SKM-1 (cell line): ENCODE results near the gene EML2.
"Not testable (repeated sequence)": the region's sequence is repeated elsewhere in the genome, so short reads cannot be mapped to it uniquely, and the experiment has no call there.

Source experiments
- DNase-seq: peaks from one replicate; lab custom pipeline; 2025; ENCODE audit not compliant: unreplicated experiment; lab: John Stamatoyannopoulos, UW

Gene EML2, protein sequence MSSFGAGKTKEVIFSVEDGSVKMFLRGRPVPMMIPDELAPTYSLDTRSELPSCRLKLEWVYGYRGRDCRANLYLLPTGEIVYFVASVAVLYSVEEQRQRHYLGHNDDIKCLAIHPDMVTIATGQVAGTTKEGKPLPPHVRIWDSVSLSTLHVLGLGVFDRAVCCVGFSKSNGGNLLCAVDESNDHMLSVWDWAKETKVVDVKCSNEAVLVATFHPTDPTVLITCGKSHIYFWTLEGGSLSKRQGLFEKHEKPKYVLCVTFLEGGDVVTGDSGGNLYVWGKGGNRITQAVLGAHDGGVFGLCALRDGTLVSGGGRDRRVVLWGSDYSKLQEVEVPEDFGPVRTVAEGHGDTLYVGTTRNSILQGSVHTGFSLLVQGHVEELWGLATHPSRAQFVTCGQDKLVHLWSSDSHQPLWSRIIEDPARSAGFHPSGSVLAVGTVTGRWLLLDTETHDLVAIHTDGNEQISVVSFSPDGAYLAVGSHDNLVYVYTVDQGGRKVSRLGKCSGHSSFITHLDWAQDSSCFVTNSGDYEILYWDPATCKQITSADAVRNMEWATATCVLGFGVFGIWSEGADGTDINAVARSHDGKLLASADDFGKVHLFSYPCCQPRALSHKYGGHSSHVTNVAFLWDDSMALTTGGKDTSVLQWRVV

DNA sequence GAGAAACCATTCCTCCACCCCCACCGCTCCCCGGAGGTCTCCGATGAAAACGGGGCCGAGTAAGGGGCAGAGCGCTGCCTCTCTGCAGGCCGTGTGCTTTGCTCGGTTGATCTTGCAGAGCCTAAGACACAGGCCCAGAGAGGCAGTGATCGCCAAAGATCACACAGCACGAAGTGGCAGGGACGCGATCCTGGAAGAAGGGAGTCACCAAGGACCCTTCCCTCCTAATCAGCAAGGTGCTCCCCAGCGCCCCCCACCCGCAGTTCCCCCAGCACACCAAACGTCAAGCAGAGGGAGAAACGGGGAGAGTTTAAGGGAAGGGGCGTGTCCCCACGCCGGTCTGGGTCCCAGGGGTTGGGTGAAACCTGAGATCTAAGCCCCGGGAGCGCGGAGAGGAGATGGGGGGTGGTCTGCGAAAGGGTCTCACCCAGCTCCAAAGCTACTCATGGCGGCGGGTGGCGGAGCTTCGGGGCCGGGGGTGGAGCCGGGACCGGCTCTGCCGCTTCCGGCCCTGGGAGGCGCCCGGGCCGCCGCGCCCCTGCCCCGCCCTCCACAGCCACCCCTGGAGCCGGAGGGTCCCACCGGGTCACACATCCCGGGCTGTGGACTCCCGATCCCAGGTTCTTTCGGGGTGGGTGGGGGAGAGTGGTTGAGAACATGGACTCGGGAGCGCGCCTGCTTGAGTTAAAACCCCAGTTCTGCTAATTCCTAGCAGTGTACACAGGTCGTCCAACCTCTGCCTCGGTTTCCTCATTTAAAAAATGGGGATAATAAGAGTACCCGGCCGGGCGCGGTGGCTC is at the start of gene EML2:
EML2 (minus strand) TSS at position 468 of the 800 bp plus-strand sequence; CDS start at position 447, 21 bp downstream.
- no peak for DNase-seq

DNA sequence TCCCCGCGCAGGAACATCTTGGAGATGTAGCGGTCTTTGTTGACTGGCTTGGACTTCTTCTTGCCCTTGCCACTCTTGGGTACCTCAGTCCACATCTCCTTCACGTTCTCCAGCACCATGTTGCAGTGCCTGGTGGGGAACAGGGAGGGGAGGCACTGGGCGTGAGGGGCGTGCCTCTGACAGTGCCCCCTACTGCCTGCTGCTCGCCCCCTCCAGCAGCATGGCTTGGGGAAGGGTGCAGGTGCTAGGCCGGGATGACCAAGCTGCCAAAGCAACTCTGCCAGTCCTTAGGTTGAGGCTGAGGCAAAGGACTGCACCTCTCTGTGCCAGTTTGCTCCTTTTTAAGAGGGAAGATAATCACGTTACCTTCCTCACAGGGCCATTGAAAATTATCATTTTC is 48.4 kb upstream of the EML2 start:
- no peak for DNase-seq

DNA sequence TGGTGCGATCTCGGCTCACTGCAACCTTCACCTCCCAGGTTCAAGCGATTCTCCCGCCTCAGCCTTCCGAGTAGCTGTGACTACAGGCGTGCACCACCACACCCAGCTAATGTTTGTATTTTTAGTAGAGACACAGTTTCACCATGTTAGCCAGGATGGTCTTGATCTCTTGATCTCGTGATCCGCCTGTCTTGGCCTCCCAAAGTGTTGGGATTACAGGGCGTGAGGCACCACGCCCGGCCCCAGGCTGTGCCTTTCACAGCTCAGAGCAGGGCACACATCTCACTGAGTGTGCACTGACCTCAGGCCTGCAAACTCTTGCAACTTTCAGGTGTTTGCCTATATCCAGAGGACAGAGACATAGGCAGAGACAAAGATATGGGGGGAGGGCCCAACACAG is 45.8 kb upstream of the EML2 start:
- not testable (repeated sequence) for DNase-seq

DNA sequence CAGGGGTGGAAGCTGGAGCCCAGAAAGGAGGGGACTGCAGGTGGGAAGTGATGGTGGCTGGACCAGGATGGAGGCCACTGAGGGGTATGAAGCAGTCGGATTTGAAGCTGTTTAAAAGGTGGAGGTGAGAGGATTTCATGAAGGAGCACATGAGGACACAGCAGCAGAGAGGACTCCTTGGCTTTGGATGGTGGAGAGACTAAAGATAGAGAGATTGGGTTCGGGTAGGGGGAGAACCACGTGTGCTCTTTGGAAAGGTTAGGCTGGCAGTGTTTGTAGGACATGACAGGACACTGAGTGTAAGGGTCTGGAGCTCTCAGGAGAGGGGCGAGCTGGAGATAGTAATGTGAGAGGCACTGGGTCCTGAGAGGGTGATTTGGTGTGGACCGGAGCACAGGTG is 43.7 kb upstream of the EML2 start:
- DNase-seq: no peak

DNA sequence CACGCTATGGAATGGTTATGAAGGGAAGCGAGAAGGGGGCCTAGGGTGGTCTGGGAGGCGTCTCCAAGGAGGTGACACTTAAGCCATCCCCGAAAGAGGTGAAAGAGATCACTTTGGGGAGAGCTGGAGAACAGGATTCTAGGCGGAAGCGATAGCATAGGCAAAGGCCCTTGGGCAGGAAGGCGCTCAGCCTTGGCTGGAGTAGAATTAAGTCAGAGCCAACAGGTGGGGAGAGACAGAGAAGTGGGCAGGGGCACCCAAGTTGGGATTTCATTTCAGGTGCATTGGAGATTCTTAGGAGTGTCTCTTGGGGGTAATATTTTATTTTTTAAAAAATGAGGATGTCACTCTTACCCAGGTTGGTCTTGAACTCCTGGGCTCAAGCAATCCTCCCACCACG is 42.9 kb upstream of the EML2 start:
- no peak for DNase-seq

DNA sequence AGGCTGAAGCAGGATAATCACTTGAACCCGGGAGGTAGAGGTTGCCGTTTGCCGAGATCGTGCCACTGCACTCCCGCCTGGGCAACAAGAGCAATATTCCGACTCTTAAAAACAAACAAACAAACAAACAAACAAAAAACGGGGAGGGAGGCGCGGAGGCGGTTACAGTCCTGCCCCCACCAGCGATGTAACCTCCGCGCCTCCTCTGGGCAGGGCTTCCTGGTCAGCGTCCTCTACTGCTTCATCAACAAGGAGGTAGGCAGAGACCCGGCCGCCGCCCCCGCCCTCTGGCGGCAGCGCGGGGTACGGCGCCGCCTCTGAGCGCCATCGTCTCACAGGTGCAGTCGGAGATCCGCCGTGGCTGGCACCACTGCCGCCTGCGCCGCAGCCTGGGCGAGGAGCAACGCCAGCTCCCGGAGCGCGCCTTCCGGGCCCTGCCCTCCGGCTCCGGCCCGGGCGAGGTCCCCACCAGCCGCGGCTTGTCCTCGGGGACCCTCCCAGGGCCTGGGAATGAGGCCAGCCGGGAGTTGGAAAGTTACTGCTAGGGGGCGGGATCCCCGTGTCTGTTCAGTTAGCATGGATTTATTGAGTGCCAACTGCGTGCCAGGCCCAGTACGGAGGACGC is 42.3 kb upstream of the EML2 start:
- DNase-seq: peak; percentile 4

DNA sequence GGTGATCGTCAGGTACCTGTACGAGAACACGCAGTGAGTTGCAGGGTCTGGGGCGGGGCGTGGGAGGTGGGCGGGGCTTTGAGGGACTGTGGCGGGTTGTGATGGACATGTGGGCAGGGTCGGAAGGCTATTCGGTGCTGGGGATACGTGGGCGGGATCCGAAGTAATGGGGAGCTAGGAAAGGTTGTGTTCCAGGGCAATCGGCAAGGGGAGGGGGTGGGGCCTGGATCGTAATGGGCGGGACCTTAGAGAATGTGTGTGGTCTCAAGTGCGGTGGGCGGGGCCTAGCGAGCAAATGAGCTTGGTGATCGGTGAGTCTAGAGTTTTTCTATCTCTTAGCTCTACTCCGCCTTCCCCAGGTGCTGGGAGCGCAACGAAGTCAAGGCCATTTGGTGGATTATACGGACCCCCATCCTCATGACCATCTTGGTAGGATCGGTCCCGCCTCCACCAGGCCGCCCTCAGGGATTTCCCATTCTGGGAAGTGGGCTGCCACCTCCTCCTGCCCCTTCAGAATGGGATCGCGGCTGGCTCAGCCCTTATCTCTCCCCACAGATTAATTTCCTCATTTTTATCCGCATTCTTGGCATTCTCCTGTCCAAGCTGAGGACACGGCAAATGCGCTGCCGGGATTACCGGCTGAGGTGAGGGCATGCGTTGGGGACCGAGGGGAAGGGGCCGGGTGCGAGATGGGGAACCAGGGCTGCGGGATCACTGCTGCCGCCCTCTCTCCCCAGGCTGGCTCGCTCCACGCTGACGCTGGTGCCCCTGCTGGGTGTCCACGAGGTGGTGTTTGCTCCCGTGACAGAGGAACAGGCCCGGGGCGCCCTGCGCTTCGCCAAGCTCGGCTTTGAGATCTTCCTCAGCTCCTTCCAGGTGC is 38.4 kb upstream of the EML2 start:
- no peak for DNase-seq

DNA sequence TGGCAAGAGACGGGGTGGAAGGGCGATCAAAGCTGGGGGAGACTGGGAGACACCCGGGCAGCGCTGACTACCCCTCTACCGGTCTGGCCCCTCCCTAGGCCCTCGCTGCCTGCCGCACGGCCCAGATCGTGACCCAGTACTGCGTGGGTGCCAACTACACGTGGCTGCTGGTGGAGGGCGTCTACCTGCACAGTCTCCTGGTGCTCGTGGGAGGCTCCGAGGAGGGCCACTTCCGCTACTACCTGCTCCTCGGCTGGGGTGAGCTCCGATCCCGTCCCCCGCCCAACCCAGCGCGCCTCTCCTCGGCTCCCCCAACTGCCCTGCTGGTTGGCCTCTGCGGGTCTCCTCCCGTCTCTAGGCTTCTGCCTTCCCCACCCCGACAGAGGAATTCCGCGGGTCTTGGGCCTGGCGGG is 37.7 kb upstream of the EML2 start:
- DNase-seq: no peak

DNA sequence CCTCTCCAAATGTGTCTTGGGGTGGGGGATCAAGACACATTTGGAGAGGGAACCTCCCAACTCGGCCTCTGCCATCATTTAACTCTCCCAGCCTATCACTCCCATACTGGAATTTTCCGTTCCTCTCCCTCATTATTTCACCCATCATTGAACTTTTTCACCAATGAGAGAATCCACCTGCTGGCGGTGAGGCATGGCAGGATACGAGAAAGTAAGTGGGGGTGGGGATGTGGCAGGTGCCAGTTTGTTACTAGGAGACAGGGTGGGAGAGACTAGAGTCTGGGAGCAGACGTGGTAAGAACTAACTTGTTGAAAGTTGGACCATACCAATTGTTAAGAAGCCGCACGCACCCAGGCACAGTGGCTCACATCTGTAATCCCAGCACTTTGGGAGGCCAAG is 35.7 kb upstream of the EML2 start:
- DNase-seq: no peak

DNA sequence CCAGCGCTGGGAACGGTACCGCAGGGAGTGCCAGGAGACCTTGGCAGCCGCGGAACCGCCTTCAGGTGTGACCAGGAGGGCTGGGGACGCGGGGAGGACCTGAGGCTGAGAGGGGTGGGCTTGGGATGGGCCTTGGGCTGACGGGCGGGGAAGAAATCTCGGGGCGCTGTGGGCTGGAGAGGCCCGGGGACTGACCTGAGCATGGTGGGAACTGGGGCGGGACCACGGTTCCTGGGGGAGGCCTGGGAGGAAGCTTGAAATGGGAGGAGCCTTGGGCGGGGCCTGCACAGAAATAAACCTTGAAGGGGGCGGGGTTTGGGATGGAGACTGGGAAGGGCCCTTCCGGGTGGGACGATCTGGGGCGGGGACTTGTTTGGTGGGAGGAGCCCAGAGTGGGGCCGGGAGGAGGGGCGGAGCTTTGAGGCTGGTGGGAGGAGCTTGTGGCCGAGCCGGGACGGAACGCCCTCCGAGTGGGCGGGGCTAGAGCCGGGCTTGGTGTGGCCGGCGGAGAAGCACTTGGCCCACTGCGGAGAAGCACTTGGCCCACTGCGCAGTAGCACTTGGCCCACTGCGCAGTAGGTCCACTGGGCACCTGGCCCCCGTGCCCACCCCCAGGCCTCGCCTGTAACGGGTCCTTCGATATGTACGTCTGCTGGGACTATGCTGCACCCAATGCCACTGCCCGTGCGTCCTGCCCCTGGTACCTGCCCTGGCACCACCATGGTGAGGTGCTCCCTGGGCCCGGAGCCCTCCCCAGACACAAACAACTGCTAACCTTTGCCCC is 31.7 kb upstream of the EML2 start:
- DNase-seq: peak; percentile 3

DNA sequence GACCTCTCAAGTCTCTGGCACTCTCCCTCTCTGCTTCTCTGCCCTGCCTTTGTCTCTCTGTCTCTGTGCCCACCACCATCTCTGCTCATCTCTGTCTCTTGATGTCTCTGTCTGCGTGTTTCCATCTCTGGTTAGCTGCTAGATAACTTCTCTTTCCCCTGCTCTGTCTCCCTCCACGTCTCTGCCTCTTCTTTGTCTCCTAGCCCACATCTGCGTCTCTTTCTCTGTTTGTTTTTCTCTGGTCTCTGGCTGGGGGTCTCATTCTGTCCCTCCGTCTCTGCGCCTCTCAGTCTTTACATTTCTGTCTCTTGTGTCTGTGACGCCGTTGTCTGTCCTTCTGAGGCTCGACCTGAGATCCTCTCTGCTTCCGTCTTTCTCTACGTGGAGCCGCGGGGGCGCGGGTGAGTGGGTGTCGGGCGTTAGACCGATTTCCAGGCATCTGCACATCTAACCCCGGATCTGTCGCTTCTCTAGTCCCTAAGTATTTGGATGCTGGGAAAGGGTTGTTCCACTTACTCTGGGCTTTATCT is 29.2 kb upstream of the EML2 start:
- DNase-seq: no peak

DNA sequence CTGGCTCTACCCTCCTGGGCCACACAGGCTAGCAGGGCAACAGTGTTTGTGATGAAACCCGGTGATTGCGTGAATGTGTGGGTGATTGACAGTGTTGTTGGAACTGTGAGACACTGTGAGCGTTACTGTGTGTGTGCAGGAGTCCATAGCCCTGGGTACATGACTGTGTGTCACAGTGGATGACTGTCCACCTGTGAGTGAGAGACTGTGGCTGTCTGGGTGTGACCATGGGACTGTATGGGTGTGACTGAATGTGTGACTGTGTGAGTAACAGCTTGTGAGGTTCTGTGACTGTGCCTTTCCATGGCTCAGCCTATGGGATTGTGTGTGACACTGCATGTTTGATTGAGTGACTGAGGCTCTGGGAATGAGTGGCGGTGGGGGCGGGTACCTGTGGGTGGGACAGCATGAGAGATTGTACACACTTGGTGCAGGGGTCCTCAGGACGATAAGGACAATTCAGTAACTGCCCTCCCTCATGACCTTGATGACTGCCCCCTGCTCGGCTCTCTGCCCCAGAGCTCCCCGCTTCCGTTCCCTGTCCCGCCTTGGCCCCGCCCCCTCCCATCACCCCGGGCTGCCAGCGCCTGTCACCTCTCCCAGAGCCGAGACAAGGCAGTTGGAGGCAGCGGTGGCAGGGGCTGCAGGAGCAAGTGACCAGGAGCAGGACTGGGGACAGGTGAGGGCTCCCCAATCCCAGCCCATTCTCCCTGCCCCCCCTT is 28.6 kb upstream of the EML2 start, which contains the start of gene GIPR:
GIPR (plus strand) TSS at position 602 of the 722 bp plus-strand sequence. CDS start 1,300 bp downstream, outside the sequence.
- no peak for DNase-seq

DNA sequence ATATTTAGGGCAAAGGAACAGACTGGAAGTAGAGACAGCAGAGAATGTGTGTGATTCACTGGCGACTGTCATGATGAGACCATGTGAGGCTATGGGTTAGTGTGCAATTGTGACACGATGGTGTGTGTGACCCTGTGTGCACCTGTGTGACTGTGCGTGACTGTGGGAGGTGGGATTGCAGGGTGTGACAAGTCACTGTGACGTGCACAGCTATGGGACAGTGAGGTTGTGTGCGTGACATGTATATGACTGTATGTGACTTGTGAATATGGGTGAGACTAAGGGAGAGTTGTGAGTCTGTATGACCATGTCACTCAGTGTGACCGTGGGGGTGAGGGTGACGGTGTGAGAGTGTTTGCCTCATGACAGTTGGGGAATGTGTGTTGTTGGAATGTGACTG is 25.4 kb upstream of the EML2 start:
- no peak for DNase-seq

DNA sequence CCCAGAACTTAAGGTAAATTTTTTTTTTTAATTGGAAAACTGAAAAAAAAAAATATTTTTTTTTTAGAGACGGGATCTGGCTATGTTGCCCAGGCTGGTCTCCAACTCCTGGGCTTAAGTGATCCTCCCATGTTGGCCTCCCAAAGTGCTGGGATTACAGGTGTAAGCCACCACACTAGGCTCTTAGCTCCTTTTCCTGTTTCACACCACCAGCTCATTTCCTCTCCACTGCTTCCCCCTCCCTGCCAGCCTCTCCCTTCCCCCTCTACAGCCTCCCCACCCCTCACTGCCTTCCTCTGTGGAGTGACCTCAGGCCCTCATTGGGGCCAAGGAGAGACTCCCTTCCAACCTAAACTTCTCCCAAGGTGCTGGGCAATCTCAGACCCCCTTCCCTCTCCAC is 24.6 kb upstream of the EML2 start:
- DNase-seq: no peak

DNA sequence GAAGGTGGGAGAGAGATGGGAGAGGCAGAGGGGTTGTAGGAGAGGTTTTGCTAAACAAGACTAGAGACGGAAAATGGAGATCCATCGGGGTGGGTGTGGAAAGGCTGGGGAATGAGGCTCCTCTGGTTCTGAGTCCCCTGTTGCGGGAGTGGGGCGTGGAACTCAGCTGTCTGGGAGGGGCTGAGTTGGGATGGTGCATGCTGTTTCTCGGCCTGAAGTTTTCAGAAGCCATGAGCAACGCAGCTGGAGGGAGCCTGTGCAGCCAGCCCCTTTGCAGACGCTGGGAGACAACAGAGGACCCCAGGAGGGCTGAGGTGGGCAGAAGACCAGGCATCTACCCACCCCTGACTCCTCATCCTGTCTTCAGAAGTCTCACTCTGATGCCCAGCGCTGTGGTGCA is 21.4 kb upstream of the EML2 start:
- DNase-seq: no peak

DNA sequence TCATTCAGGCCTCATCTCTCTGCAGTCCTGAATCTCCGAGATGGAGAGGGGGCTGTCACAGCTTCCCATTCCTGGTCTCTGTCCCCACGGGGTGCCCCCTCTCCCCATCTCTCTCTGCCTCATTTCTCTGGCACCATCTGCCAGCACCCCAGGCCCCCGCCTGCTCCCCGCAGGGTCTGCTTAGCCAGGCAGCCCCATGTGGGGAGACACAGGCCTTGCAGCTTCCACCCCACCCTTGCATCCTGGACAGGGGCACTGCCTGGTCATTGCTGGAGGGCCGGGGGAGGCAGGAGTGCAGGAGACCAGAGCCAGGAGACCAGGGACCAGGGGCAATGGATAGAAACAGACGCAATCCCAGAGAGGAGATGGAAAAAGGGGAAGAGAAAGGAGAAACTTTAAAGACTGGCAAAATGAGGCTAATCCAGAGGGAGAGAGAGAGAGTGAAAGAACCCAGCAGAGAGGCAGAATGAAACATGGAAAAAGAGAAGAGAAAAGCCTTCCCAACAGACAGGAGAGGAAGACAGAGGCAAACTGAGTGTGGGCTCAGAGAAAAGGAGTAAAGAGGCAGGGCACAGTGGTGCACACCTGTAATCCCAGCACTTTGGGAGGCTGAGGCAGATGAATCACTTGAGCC is 20.0 kb upstream of the EML2 start:
- DNase-seq: no peak

DNA sequence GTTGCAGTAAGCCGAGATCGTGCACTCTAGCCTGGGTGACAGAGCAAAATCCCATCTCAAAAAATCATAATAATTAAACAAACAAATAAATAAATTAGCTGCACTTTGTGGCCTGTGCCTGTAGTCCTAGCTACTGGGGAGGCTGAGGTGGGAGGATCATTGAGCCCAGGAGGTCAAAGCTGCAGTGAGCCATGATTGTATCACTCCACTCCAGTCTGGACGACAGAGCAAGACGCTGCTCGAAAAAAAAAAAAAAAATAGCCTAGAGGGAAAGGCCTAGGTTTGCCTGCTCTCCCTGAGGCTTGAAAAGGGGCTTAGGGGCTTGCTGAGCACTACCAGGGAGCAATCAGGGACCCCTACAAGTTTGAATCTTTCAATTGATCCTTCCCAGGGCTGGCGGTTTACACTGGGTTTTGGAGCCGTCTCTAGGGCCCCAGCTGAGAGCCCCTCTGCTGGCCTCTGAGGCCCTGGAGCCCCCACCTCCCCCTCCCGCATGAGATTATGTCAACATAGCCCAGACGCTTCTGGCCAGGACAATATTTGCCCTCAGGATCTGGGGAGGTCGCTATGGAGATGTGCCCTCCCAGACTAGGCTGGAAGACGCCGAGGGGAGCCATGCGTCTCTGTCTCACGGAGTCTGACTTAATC is 18.4 kb upstream of the EML2 start:
- no peak for DNase-seq

DNA sequence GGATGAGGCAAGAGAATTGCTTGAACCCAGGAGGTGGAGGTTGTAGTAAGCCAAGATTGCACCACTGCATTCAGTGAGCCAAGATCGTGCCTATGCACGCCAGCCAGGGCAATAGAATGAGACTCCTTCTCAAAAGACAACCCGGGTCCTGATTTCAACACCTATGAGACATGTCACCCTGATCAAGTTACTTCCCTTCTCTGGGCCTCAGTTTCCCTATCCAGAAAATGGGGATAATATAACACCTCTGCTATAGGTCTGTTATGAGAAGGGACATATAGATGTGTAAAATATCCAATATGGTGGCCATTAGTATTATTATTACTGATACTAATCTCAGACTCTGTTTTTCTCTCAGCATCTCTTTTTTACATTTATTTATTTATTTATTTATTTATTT is 15.9 kb upstream of the EML2 start:
- no peak for DNase-seq
